SU-DHL-6 (cell line): ENCODE results near the gene UNC93B1.

Source experiments
- H2AFZ ChIP-seq: fragments of 200-600 bp; sonication (generic); 2 replicates; pipeline ENCODE4 v1.6.1; 2014; ENCODE audit warnings: low read depth, mild to moderate bottlenecking, moderate library complexity, mixed read lengths, antibody characterized with exemption, low read length; ENCODE audit not compliant: severe bottlenecking
- H3F3A ChIP-seq: fragments of 200-600 bp; shearing (Covaris generic); 2 replicates; pipeline ENCODE4 v1.6.0; 2016; ENCODE audit warnings: antibody characterized with exemption, mild to moderate bottlenecking; ENCODE audit not compliant: insufficient read depth
- H3K27ac ChIP-seq: fragments of 200-600 bp; sonication (generic); 2 replicates; pipeline ENCODE4 v1.5.1; 2016; ENCODE audit warnings: low read depth, mild to moderate bottlenecking, low read length, moderate library complexity, mixed read lengths
- H3K27me3 ChIP-seq: fragments of 200-600 bp; sonication (generic), shearing (Covaris generic); 2 replicates; pipeline ENCODE4 v1.6.0; 2014; ENCODE audit warnings: mild to moderate bottlenecking, low read length
- H3K36me3 ChIP-seq: fragments of 200-600 bp; sonication (generic); 2 replicates; pipeline ENCODE4 v1.6.1; 2014; ENCODE audit warnings: mild to moderate bottlenecking, low read length, mixed read lengths
- H3K4me2 ChIP-seq: fragments of 300-600, 200-600 bp; shearing (Covaris generic), sonication (generic); 2 replicates; pipeline ENCODE4 v1.6.0; 2014; ENCODE audit warnings: low read length, low read depth, mild to moderate bottlenecking; ENCODE audit not compliant: poor library complexity, severe bottlenecking
- H3K4me3 ChIP-seq: fragments of 200-600 bp; sonication (generic); 2 replicates; pipeline ENCODE4 v1.5.1; 2014; ENCODE audit warnings: antibody characterized with exemption, low read length, mild to moderate bottlenecking, mixed read lengths; ENCODE audit not compliant: insufficient read depth, poor library complexity, severe bottlenecking
- H3K79me2 ChIP-seq: fragments of 200-600 bp; sonication (generic); 2 replicates; pipeline ENCODE4 v1.6.1; 2014; ENCODE audit warnings: mild to moderate bottlenecking, low read length, moderate library complexity; ENCODE audit not compliant: insufficient read depth
- H3K9ac ChIP-seq: fragments of 200-600 bp; sonication (generic); 2 replicates; pipeline ENCODE4 v1.7.0; 2014; ENCODE audit warnings: mild to moderate bottlenecking, low read length
- H3K9me2 ChIP-seq: fragments of 200-600 bp; sonication (generic); replicated peaks from 2 replicates; pipeline ENCODE4 v1.6.1; 2014; ENCODE audit warnings: low read length; ENCODE audit not compliant: insufficient read depth
- H3K9me3 ChIP-seq: fragments of 200-600 bp; sonication (generic); 2 replicates; pipeline ENCODE4 v1.6.1; 2014; ENCODE audit warnings: low read length, mixed read lengths; ENCODE audit not compliant: insufficient read depth
- H4K20me1 ChIP-seq: fragments of 200-600 bp; sonication (generic); 2 replicates; pipeline ENCODE4 v1.6.1; 2014; ENCODE audit warnings: low read depth, mild to moderate bottlenecking, antibody characterized with exemption, low read length, moderate library complexity, mixed read lengths
- EZH2phosphoT487 ChIP-seq: fragments of 200-600 bp; sonication (generic), shearing (Covaris generic); conservative IDR thresholded peaks from 2 replicates; pipeline ENCODE4 v1.6.1; 2018; ENCODE audit warnings: mild to moderate bottlenecking, antibody characterized with exemption, low read length, moderate library complexity, mixed read lengths
- TF ChIP-seq, protein P1 (sequence below): fragments of 200-600 bp; sonication (generic); IDR thresholded peaks from one replicate; pipeline ENCODE4 v1.5.1; 2017; ENCODE audit warnings: antibody characterized with exemption, mild to moderate bottlenecking, low read length, moderate library complexity; ENCODE audit not compliant: insufficient read depth, poor library complexity, severe bottlenecking

The UNC93B1 gene

DNA sequence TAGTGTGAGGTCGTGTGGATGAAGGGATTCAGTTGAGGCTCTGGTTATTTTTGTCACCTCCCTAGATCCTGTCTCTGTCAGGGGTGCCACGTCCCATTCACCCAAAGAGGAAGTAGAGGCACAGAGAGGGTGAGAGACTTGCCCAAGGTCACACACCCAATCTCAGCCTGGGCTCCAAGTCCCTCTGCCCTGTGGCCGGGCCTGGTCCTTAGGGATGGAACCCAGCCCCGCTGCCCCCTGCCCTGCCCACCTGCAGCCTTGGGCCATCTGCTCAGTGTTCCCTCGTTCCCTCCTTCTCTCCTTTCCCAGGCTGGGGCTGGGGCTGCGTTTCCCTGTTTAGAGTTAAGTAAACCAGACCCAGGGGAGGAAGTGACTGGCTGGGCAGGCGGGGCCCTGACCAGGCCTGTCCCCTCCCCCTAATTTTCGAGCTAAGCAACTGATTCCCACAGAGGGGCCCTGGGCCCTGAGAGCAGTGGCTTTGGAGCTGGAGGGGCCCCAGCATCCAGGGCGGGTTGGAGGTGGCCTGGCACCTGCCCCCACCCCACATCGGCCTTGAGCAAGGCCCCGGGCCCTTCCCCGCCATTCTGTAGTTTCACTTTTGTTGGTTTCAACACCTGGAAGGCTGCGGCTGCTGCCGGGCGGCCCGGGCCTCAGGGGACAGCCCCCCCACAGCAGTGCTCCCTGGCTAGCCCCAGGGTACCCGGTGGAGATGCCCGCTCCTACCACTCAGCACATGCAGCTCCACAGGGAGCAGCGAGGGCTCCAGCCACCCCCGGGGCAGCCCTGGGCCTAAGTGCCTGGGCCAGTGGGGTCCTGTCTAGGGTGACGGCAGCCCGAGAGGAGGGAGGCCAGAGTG, 36.4 kb upstream of the UNC93B1 start:
- Histone ChIP-seq H2AFZ (peak overlapping the region; percentile 4), H3K36me3 (no peaks in the 10 kb centered on the region), H3K27me3 (no peaks in the 10 kb centered on the region), H3K4me3 (peak overlapping the region; percentile 81), H3K4me2 (peak overlapping the region; percentile 99), H3F3A (no peaks in the 10 kb centered on the region; the same call in 1 of the 2 replicates), H3K9me2 (no peaks in the 10 kb centered on the region), H3K27ac (peak overlapping the region; percentile 74), H3K9ac (peak overlapping the region; percentile 77), H4K20me1 (no peaks in the 10 kb centered on the region), H3K79me2 (peaks cover 24% of the 10 kb centered on the region), H3K9me3 (no peaks in the 10 kb centered on the region)
- TF ChIP-seq, protein P1, sequence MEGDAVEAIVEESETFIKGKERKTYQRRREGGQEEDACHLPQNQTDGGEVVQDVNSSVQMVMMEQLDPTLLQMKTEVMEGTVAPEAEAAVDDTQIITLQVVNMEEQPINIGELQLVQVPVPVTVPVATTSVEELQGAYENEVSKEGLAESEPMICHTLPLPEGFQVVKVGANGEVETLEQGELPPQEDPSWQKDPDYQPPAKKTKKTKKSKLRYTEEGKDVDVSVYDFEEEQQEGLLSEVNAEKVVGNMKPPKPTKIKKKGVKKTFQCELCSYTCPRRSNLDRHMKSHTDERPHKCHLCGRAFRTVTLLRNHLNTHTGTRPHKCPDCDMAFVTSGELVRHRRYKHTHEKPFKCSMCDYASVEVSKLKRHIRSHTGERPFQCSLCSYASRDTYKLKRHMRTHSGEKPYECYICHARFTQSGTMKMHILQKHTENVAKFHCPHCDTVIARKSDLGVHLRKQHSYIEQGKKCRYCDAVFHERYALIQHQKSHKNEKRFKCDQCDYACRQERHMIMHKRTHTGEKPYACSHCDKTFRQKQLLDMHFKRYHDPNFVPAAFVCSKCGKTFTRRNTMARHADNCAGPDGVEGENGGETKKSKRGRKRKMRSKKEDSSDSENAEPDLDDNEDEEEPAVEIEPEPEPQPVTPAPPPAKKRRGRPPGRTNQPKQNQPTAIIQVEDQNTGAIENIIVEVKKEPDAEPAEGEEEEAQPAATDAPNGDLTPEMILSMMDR, result no peak
- TF ChIP-seq EZH2phosphoT487, result no peak

DNA sequence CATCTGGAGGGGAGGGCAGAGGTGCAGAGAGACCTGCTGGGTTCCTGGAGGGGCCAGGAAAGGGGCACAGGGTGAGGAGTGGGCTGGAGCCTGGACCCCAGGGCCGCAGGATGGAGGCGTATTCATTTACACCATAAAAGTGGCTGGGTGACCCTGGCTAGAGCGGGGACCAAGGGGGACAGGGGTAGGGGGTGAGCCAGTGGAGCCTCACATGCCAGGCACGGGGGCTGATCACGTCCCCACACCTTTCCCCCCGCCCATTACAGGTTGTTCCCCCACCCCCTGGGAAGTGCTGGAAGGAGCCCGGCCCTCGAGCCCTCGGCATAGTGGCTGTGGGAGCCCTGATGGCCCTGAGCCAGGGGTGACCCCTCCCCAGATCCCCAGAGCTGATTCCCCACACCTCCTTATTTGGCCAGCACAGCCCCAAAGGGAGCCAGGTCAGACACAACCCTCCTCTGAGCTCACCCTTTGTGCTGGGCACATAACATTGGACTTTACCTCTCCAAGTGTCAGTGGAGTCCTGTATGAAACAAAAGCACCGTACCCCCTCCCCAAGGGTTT, 35.7 kb upstream of the UNC93B1 start:
- Histone ChIP-seq H3K79me2 (peaks cover 24% of the 10 kb centered on the region), H3K9ac (peak overlapping the region; percentile 77), H3K4me3 (peak overlapping the region; percentile 81), H3K27me3 (no peaks in the 10 kb centered on the region), H4K20me1 (no peaks in the 10 kb centered on the region), H3F3A (no peaks in the 10 kb centered on the region; the same call in 1 of the 2 replicates), H3K27ac (peak overlapping the region; percentile 74), H3K36me3 (no peaks in the 10 kb centered on the region), H3K4me2 (peak overlapping the region; percentile 99), H3K9me3 (no peaks in the 10 kb centered on the region), H3K9me2 (no peaks in the 10 kb centered on the region), H2AFZ (peak overlapping the region; percentile 4)
- TF ChIP-seq EZH2phosphoT487, result no peak
- TF ChIP-seq, protein P1, result no peak

DNA sequence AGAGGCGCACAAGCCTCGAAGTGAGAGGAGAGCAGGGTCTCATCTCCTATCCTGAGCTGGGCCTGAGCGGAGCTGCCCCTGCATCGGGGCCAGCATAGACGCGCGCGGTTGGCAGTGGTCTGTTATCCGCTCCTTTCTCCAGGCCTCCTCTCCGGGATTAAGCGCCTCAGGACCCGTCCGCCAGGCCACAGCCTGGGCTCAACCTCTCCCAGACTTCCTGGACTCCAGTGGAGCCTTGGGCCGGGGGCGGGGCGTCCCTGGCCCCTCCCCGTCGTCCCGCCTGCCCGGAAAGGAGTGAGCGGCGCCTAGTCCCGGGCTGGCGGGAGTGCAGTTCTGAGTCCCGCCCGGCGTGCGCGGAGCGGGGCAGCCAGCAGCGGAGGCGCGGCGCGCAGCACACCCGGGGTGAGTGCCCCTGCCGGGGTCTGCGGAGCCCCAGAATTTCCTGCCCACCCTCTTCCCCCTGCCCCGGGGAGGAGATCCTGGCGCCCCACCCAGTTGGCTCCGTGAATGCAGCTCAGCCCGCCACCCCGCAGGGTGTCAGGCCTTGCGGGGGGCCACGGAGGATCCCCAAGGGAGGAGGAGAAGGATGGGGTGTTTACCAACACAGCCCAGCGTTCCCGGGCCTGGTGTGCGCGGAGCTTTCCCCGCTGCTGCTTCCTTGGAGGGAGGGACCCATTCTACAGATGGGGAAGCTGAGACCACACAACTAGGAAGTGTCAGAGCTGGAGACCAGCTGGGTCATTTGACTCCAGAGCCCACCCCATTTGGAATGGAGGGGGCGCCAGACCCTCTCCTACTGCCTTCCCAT, 35.0 kb upstream of the UNC93B1 start, which contains the start of gene TCIRG1:
Gene TCIRG1, plus strand, starts transcription at position 308 of the 808 bp plus-strand sequence. CDS start 2,247 bp downstream, outside the sequence.
- TF ChIP-seq, protein P1, result no peak
- no peak for TF ChIP-seq EZH2phosphoT487
- Histone ChIP-seq H3K4me3 (peak within 1 kb of the TSS; percentile 81), H3K9ac (peak within 1 kb of the TSS; percentile 77)

More for the DNA sequence above, 35.0 kb upstream of the UNC93B1 start, which contains the start of gene TCIRG1:
- Histone ChIP-seq H3K27me3 (no peaks in the 10 kb centered on the region), H2AFZ (peak within 1 kb of the TSS; percentile 78), H4K20me1 (no peaks in the 10 kb centered on the region), H3K27ac (peak within 1 kb of the TSS; percentile 74), H3F3A (no peaks in the 10 kb centered on the region; the same call in 1 of the 2 replicates), H3K9me2 (no peaks in the 10 kb centered on the region), H3K9me3 (no peaks in the 10 kb centered on the region), H3K4me2 (peak within 1 kb of the TSS; percentile 99), H3K36me3 (no peaks in the 10 kb centered on the region), H3K79me2 (peaks cover 24% of the 10 kb centered on the region)
